Raji (cell line): Measurements from ENCODE around the gene PPP1R9B.

Experiments used
- POLR2A ChIP-seq: IDR thresholded peaks from 2 replicates; pipeline ENCODE4 v1.6.1; 2011; ENCODE audit warnings: low read depth, low read length, control low read depth; ENCODE audit not compliant: insufficient read depth

The PPP1R9B gene

GRCh38 chr17:50181591-50182560, 31.4 kb upstream of the PPP1R9B start:
- no peak for TF ChIP-seq POLR2A

GRCh38 chr17:50181144-50181543, 30.7 kb upstream of the PPP1R9B start:
- no peak for TF ChIP-seq POLR2A

GRCh38 chr17:50180620-50181019, 30.1 kb upstream of the PPP1R9B start:
- TF ChIP-seq POLR2A: no peak

- no peak for TF ChIP-seq POLR2A
Observed at GRCh38 chr17:50180111-50180510, 29.6 kb upstream of the PPP1R9B start.

GRCh38 chr17:50177983-50178834, 27.7 kb upstream of the PPP1R9B start:
- no peak for TF ChIP-seq POLR2A

GRCh38 chr17:50177476-50177875, 27.0 kb upstream of the PPP1R9B start:
- TF ChIP-seq POLR2A: no peak

GRCh38 chr17:50176559-50177357, 26.3 kb upstream of the PPP1R9B start:
- no peak for TF ChIP-seq POLR2A

GRCh38 chr17:50175035-50175807, 24.7 kb upstream of the PPP1R9B start:
- no peak for TF ChIP-seq POLR2A

GRCh38 chr17:50174444-50174843, 24.0 kb upstream of the PPP1R9B start:
- no peak for TF ChIP-seq POLR2A

- TF ChIP-seq POLR2A: no peak
Observed at GRCh38 chr17:50173335-50173941, 23.0 kb upstream of the PPP1R9B start.

- TF ChIP-seq POLR2A: no peak
Observed at GRCh38 chr17:50172936-50173334, 22.5 kb upstream of the PPP1R9B start.

- no peak for TF ChIP-seq POLR2A
Observed at GRCh38 chr17:50172130-50172529, 21.7 kb upstream of the PPP1R9B start.

- no peak for TF ChIP-seq POLR2A
Observed at GRCh38 chr17:50171371-50172071, 21.0 kb upstream of the PPP1R9B start.
